ENCODE measurements around the gene MN1.

The MN1 gene

DNA sequence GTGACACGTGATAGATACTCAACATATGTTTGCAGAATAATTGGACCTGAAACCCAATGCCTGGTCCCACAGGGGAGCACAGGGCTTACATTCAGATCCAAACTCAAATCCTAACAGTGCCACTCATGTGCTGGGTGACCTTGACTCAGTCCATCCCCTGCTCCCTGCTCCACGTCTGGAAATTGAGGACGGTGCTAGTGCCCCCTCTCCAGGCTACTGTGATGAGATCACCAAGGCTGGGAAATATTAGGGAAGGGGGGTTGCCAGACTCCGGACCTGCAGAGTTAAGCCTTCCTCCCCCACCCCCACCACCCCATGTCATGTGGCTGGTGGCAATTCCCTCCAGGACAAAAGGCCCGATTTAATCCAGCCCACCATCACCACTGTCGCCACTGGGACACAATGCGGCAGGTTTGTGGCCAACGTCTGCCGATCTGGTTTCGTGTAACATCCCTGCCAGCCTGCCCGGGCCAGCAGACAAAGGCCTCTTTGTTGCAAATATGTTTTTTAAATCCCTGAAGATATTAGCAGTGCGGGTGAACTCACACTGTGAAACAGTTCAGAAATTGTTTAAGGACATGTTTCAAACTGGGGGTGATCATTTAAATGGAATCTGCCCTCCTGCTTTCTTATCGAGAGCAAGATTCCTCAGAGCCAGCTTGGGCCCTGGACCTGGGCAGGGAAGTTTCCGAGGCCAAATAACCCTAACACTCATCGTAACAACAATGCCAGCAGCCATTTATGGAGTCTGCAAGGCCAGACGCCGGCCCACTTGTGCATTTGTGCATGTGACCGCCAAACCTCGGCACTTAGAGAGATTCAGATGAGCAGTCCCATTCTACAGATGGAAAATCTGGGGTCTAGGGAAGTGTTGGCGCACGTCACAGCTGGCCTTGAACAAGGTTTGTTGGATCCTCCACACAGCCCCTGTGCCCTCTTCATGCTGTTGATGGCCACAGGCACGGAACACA is 19.6 kb upstream of the MN1 start:
- Histone ChIP-seq H3K79me2 (no peaks in the 10 kb centered on the region), H3K4me2 (ENCODE audit: low read length) (no peak overlapping the region), H3K4me1 (no peaks in the 10 kb centered on the region), H3K9me3 (ENCODE audit: control insufficient read depth, low read length) (no peaks in the 10 kb centered on the region), H3K36me3 (ENCODE audit: control insufficient read depth, insufficient read depth, low read length) (no peaks in the 10 kb centered on the region), H3K4me3 (ENCODE audit: low read depth, low read length) (no peak overlapping the region), H3K27me3 (ENCODE audit: control insufficient read depth, insufficient read depth, low read length) (no peaks in the 10 kb centered on the region), H3K27ac (no peak overlapping the region), H3K9ac (no peak overlapping the region), H2AFZ (no peak overlapping the region)
- TF ChIP-seq, protein P1, sequence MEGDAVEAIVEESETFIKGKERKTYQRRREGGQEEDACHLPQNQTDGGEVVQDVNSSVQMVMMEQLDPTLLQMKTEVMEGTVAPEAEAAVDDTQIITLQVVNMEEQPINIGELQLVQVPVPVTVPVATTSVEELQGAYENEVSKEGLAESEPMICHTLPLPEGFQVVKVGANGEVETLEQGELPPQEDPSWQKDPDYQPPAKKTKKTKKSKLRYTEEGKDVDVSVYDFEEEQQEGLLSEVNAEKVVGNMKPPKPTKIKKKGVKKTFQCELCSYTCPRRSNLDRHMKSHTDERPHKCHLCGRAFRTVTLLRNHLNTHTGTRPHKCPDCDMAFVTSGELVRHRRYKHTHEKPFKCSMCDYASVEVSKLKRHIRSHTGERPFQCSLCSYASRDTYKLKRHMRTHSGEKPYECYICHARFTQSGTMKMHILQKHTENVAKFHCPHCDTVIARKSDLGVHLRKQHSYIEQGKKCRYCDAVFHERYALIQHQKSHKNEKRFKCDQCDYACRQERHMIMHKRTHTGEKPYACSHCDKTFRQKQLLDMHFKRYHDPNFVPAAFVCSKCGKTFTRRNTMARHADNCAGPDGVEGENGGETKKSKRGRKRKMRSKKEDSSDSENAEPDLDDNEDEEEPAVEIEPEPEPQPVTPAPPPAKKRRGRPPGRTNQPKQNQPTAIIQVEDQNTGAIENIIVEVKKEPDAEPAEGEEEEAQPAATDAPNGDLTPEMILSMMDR (IDR thresholded peaks at IDR 0.05), result no peak

DNA sequence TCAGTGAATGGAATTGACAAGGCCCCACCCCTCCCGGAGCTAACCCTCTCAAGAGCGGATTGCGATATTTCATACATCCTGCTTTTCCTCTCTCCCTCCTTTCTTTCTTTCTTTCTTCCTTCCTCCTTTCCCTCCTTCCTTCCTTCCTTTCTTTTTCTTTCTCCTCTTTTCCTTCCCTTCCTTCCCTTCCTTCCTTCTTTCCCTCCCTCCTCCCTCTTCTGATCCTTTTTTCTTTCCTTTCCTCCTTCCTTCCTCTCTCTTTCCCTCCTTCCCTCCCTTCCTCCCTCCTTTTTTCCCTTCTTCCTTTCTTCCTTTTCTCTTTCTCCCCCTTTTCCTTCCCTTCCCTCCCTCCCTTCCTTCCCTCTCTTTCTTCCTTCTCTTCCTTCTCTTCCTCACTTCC is 15.0 kb upstream of the MN1 start:
- H3K9ac ChIP-seq, result no peak overlapping the region
- H3K4me3 ChIP-seq (ENCODE audit: low read depth, low read length), result no peak overlapping the region
- no peaks in the 10 kb centered on the region for H3K79me2 ChIP-seq
- no peak overlapping the region for H2AFZ ChIP-seq
- H3K27ac ChIP-seq, result no peak overlapping the region
- no peak overlapping the region for H3K4me2 ChIP-seq (ENCODE audit: low read length)
- H3K4me1 ChIP-seq, result no peaks in the 10 kb centered on the region
- H3K9me3 ChIP-seq (ENCODE audit: control insufficient read depth, low read length), result no peaks in the 10 kb centered on the region
- H3K27me3 ChIP-seq (ENCODE audit: control insufficient read depth, insufficient read depth, low read length), result no peaks in the 10 kb centered on the region
- TF ChIP-seq, protein P1 (IDR thresholded peaks at IDR 0.05), result no peak
- no peaks in the 10 kb centered on the region for H3K36me3 ChIP-seq (ENCODE audit: control insufficient read depth, insufficient read depth, low read length)

DNA sequence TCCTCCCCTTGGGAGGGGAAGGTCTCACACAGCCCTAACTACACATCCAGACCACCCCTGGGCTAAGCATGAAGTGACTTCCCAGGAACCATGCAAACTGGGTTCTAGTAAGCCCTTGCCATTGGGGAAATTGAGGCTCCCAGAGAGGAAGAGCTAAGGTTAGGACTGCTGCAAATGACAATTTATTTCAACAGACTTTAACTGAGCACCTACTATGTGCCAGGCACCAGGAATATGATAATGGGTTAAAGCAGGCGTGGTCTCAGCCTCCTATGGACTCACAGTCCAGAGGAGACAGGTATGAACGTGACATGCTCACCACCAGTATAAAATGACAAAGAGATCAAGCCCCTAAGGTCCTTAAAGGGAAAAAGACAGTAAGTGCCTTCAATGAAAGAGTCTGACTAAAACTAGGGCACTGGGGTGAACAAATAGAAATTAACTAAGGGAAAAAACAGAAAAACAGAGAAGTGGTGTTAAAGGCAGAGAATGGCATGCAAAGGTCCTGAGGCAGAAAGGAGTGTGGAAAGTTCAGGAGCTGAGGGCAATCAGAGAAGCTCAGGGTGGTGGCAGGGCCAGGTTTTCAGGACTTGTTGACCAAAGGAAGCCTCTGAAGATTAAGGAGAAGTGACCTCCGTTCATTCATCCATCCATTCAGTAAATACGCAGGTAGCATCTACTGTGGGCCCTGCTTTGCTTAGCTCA is 14.4 kb upstream of the MN1 start:
- Histone ChIP-seq H3K27ac (no peak overlapping the region), H3K4me1 (no peaks in the 10 kb centered on the region), H3K4me2 (ENCODE audit: low read length) (no peak overlapping the region), H3K9ac (no peak overlapping the region), H3K4me3 (ENCODE audit: low read depth, low read length) (no peak overlapping the region), H3K27me3 (ENCODE audit: control insufficient read depth, insufficient read depth, low read length) (no peaks in the 10 kb centered on the region), H3K79me2 (no peaks in the 10 kb centered on the region), H2AFZ (no peak overlapping the region), H3K36me3 (ENCODE audit: control insufficient read depth, insufficient read depth, low read length) (no peaks in the 10 kb centered on the region), H3K9me3 (ENCODE audit: control insufficient read depth, low read length) (no peaks in the 10 kb centered on the region)
- TF ChIP-seq, protein P1 (IDR thresholded peaks at IDR 0.05), result no peak

DNA sequence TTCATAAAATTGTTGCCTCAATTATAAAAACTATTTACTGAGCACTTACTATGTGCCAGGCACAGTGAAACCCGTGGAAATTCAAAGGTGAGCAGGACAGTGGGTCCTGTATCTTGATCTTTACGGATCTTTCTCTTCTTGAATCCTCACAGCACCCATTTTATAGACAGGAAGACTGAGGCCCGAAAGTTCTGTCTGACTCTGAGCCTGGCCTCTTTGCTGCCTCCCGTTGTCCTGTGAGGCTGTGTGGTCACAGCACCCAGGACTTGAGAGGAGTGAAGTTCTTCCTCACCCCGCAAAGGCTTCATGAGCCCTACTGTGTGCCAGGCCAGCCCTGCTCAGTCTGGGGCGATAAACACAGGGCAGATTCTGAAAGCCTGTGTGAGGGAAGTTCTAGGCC is 13.4 kb upstream of the MN1 start:
- Histone ChIP-seq H3K4me2 (ENCODE audit: low read length) (no peak overlapping the region), H3K79me2 (no peaks in the 10 kb centered on the region), H3K4me3 (ENCODE audit: low read depth, low read length) (no peak overlapping the region), H3K9me3 (ENCODE audit: control insufficient read depth, low read length) (no peaks in the 10 kb centered on the region), H3K4me1 (no peaks in the 10 kb centered on the region), H3K27me3 (ENCODE audit: control insufficient read depth, insufficient read depth, low read length) (no peaks in the 10 kb centered on the region), H3K27ac (no peak overlapping the region), H3K9ac (no peak overlapping the region), H3K36me3 (ENCODE audit: control insufficient read depth, insufficient read depth, low read length) (no peaks in the 10 kb centered on the region), H2AFZ (no peak overlapping the region)
- TF ChIP-seq, protein P1 (IDR thresholded peaks at IDR 0.05), result no peak
